ENCODE measurements around the gene FSTL3.
"Not testable (repeated sequence)": the region's sequence is repeated elsewhere in the genome, so short reads cannot be mapped to it uniquely, and the experiment has no call there.

The FSTL3 gene

DNA sequence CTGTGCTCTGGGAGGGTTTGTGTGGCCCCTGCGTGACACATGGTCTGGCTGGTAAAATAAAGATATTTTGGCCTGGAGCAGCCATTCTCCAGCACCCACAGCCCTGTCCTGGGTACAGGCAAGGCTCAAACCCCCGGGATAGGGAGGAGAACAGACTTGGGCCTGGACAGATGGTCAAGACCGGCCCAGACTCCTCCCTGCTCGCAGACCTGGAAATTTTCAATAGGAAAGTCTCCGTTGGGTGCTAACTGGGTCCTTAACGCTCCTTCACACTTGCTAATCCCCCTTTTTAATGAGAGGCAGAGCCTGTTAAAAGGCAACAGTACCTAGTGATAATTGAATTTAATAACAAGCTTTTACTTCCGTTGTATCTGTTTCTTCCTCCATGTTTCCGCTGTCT, 35.1 kb downstream of the FSTL3 start:
- DNase-seq (ENCODE audit: low read depth): no peak

DNA sequence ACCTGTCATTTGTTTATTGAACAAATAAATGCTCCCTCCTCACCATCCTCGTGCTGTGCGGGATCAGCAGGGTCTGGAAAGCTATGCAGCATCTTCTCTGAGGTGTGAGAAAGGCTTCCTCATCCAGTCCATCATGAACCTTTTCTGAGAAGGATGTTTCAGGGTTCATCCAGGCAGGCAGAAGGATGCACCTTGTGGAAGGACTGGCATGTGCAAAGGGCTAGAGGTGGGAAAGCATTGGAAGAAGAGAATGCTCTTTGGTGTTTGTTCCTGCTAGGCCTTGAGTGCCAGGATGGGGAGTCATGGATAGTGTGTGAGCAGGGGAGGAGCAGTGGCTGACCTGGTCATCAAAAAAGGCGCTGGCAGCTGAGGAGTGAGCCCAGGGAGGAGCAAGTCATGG, 39.2 kb downstream of the FSTL3 start:
- no peak for DNase-seq (ENCODE audit: low read depth)

DNA sequence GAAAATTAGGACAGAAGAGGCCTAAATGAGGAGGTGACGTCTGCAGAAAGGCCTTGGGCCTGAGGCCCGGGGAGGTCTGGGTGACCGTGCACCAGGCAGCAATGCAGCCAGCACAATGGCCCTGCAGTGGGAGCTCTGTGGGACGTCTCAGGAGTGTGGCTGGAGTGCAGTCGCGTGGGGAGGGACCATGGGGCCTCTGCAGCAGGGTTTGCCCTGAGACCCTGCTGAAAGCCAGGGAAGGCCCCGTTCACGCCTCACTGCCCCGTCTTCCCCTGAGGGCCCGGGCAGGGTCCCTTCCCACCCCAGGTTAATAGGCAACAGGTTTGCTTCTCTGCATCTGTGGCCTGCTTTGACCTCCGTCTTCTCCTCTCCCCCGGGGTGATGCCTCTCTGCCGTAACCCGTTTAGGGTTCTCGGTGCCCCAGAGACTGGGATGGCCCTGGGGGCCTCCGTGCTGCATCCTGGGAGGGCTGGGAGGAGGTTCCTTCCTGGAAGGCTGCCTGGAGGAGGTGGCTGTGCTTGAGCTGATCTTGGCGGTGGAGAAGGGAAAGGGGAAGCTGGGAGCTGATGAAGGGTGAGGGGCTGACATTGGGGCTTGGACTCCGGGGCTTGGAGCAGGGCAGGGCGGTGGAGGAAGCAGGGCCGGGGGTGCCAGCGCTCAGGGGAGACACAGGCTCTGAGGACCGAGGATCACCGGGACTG, 42.2 kb downstream of the FSTL3 start:
- no peak for DNase-seq (ENCODE audit: low read depth)

DNA sequence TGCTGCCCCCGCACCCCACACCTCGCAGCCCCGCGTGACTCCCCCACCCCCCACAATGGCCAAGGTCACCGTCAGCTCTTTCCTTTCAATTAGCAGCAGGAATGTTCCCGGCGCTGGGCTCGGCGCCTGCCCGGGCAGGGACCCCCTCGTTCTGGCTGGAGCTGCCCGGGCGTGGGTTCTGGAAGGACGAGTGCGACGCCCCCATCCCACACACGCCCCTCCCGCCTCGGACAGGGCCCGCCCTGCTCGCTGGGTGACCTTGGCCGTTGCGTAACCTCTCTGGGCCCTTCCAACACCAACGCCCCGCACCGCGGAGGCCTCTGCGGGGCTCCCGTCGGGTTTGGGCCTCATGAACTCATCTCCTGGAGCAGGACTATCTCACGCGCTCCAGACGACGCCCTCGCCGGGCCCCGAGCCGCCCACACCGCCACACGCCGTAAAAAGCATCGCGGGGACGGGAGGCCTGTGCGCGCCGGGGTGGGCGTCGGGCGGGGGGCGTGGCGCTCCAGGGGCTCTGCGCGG, 42.9 kb downstream of the FSTL3 start:
- DNase-seq (ENCODE audit: low read depth): no peak

DNA sequence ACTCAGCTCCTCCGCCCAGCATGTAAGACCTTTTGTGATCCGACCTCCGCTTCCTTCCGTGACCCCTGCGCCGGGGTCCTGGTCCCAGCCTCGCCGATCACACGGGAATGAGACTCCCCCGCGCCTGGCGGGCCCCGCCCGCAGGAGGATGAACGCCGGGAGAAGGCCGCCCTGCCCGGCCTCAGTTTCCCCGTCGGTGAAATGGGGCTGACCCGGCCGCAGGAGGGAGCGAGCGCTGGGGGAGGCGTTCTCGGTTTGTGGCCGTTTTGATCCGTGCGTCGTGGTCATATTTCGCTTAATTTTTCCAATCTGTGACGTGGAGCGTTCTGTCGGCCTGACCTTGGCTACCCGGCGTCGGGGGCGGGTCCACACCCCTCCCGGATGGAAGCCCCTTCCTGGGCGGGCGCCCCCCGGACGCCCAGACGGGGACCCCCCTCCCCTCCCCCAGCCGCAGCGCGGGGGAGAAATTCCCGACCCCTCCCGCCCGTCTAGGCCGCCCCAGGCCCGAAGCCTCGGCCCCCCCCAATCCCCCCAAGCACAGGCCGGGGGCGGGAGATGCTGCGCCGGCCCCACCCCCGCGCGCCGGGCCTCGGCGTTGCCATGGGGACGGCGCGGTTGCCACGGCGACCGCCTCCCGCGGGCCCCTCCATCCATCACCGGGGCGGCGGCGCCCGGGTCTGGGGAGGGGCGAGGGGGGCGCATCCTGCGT, 43.6 kb downstream of the FSTL3 start:
- DNase-seq (ENCODE audit: low read depth): no peak

DNA sequence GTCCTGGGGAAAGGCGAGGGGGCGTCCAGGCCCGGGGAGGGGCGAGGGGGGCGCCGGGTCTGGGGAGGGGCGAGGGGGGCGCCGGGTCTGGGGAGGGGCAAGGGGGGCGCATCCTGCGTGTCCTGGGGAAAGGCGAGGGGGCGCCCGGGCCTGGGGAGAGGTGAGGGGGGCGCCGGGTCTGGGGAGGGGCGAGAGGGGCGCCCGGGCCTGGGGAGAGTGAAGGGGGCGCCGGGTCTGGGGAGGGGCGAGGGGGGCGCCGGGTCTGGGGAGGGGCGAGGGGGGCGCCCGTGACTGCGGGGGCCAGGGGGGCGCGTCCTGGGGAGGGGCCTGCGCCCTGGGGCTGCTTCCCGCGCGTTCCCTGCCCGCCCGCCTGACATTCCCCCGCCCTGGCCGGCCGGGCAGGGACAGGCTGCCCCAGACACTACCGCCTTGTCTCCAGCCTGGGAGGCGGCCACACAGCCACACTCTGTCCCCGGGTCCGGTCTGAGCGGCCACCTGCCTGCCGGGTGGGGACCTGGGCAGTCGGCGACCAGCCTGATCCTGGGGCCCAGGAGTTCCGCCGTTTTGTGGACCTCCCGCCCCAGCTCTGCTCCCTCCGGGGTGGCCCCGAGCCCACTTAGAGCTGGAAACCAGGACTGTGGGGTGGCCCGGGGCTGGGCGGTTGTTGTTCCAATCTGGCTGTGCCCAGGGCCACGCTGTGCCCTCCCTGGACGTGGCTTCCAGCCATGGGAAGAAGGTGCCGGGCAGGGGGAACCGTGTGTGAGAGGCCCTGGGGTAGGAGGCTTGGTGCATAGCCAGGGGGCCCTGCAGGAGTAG, 44.4 kb downstream of the FSTL3 start:
- no peak for DNase-seq (ENCODE audit: low read depth)

DNA sequence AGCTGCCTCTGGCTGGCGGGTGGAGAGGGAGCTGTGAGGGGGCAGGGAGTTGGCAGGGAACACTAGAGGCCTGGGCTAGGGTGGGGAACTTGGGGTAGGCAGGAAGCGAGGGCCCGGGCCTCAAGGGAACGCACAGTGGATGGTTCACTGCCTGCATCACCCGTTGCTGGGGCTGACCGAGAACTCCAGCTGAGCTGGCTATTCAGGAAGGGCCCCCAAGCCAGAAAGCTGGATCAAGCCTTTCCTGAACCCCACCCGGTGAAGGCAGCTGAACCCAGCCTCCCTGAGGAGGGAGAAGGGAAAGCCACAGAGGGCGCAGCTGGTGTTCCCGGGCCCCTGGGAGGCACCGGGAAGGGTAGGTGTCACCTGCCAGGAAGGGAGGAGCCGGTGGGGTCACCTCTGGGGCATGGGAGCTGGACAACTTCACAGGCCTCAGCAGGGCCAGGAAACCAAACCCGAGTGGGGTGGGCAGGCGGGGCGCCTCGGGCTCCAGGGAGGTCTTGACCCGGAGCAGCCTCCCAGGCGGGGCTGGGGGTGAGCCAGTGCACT, 46.4 kb downstream of the FSTL3 start:
- no peak for DNase-seq (ENCODE audit: low read depth)

DNA sequence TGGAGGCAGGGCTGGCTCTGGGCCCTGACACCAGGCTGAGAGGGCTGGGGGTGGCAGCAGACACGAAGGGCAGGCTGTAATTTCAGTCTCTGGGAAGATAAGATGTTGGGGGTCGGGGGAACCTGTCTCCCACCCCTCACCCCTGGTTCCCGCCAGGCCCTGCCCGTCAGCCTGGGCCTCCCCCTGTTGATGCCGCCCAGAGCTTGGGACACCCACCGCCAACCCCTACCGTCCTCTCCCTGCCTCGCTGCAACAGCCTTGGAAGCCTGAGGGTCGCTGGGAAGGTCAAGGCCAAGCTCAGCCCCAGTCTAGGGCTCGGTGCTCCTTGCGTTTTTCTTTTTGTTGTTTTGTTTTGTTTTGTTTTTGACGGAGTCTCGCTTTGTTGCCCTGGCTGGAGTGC, 47.1 kb downstream of the FSTL3 start:
- no peak for DNase-seq (ENCODE audit: low read depth)

DNA sequence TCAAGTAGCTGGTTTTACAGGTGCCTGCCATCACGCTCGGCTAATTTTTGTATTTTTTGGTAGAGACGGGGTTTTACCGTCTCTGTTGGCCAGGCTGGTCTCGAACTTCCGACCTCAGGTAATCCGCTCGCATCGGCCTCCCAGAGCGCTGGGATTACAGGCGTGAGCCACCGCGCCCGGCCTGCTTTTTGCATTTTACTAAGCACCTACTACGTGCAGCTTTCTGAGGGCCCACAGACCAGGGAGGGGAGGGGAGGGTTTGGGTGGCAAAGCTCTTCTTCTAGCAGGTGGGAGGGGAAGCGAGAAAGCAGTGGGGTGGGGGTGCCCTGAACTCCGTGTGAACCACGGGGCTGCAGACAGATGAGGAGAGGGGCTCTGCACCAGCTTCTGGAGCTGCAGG, 47.5 kb downstream of the FSTL3 start:
- DNase-seq (ENCODE audit: low read depth): no peak

DNA sequence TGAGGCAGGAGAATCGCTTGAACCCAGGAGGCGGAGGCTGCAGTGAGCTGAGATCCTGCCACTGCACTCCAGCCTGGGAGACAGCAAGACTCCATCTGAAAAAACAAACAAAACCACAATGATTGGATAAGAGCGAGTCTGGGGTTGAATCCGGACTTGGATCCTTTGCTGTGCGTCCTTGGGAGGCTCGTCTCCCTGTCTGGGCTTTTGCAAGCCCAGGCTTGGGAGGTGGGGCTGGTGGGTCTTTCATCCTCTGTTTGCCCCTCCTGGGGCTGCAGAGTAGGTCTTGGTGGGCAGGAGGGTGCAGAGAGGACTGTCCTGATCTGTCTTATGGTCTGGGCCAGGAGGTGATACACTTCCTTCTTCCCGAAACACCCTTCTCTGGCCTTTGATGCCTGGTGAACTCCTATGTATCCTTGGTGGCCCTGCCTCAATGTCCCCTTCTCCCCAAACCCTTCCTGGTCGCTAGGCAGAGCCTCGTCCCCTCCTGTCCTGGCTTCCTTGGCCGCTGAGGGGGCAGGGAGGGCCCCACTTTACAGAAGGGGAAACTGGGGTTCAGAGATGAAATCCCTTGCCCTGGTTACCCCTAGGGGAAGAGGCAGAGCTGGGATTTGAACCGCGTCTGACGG, 49.4 kb downstream of the FSTL3 start:
- DNase-seq (ENCODE audit: low read depth): no peak

DNA sequence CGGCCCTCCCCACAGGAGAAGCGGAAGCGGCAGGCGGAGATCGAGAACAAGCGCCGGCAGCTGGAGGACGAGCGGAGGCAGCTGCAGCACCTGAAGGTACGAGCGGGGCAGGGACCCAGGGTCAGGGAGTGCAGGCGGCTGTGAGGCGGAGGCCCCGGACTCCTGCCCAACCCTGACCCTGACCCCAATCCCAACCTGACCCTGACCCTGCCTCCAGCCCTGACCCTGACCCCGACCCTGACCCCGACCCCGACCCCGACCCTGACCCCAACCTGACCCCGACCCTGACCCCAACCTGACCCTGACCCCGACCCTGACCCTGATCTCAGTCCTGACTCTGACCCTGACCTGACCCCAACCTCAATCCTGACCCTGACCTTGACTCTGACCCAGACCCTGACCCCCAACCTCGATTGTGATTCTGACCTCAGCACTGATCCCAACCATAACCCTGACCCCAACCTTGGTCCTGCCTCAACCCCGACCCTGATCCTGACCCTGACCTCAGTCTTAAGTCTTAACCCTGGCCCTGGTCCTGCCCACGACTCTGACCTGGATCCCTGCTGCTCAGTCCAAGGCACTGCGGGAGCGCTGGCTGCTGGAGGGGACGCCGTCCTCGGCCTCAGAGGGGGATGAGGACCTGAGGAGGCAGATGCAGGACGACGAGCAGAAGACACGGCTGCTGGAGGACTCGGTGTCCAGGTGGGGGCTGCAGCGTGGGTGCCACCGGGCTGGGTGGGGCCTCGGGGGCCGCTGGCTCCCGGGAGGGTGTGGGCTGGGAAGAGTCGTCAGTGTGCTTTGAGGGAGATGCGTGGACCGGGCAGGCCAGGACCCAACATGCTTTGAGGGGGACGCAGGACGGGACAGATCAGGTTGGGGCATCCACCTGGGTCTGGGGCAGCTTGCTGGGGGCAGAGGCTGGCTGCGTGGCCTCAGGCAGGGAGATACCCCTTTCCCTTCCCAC, 51.1 kb downstream of the FSTL3 start:
- DNase-seq (ENCODE audit: low read depth): no peak

DNA sequence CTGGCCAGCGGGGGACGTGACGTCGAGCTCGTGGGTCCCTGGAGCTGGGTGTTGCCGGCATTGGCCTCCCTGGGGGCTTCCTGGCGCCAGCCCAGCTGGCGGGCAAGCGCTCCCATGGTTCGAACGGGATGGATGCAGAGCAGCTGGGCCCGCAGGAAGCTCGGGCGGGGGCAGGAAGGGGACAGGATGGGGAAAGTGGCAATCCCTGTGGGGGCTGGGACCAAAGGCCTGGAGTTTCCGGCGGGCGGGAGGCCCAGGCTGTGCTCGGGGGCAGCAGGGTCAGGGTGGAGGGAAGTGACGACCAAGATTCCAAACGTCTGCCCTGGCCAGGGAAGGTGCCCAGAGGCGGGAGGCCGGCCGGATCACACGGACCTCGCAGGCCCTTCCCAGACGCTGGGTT, 51.8 kb downstream of the FSTL3 start:
- DNase-seq (ENCODE audit: low read depth): no peak

DNA sequence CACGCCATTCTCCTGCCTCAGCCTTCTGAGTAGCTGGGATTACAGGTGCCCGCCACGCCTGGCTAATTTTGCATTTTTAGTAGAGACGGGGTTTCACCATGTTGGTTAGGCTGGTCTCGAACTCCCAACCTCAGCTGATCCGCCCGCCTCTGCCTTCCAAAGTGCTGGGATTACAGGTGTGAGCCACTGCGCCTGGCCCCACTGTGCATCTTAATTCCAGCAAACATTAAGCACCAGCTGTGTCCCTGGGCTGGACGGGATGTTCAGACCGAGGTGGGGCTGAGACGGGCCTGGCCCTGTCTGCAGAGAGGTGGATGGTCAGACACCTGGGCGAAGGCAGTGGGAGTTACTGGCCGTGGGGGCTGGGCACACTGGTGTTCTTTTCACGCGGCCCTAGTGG, 53.4 kb downstream of the FSTL3 start:
- not testable (repeated sequence) for DNase-seq (ENCODE audit: low read depth)

DNA sequence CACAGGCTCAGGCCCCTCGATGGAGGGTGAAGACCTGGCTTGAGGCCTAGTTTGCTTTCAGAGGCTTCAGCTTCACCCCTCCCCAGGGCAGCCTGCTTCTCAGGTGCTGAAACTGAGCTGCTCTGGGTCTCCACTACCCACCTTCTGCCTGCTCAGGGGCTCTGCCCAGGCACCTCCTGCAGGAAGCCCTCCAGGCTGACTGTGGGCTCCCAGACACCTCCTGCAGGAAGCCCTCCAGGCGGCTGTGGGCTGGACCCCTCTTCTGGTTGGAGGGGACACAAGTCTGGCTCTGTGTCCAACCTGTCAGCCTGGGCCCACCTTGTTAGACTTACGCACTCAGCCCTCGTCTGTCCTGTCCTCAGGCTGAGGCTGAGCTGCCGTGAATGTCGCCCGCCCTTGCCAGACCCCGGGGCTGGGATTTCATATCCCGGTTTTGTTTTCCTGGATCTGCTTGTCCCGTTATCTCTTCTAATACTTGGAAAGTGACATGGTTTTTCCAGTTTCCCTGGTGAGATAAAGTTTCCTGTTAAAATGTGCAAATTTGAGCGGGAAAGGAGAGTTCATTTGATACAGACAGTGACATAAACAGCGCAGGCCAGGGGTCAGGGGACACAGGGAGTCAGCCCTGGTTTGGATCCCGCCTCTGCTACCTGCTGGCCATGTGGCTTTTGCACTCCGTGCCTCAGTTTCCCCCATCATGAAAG, 53.9 kb downstream of the FSTL3 start:
- DNase-seq (ENCODE audit: low read depth): no peak

DNA sequence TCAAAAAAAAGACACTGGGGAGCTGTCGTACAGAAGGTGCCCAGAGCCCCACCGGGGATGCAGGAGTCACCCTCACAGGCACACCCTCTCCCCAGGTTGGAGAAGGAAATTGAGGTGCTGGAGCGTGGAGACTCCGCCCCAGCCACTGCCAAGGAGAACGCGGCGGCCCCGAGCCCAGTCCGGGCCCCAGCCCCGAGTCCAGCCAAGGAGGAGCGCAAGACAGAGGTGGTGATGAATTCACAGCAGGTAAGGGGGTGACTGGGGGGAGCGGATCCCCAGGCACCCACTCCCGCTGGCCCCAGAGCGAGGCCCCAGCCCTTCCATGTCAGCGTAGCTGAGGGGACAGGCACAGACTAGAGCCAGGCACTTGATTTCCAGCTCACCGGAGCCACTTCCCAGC, 54.8 kb downstream of the FSTL3 start:
- no peak for DNase-seq (ENCODE audit: low read depth)

DNA sequence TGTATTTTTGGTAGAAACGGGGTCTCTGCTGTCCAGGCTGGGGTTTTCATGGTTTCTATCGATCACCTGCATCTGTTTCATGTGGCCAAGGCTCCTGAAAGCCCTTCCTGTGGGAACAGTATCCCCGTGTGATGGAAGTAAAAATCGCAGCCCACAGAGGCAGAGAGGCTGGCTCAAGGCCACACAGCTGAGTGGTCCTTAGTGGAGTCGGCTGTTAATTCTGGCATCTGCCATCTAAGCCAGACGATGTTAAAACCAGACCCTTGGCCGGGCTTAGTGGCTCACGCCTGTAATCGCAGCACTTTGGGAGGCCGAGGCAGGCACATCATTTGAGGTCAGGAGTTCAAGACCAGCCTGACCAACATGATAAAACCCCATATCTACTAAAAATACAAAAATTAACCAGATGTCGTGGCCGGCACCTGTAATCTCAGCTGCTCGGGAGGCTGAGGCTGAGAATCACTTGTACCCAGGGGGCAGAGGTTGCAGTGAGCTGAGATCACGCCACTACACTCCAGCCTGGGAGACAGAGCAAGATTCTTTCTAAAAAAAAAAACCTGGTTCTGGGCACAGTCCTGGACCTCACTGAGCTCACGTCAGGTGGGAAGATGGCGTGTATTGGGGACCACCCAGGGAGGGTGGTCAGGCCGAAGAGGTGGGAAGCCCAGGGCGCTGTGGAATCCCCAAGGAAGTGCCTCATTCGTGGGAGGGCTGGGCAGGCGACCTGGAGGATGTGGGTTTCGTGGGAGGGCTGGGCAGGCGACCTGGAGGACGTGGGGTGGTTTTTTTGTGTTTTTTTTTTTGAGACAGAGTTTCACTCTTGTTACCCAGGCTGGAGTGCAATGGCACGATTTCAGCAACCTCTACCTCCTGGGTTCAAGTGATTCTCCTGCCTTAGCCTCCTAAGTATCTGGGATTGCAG, 56.2 kb downstream of the FSTL3 start:
- no peak for DNase-seq (ENCODE audit: low read depth)
